HCT116 (cell line): ENCODE results near the gene SHANK1. TPM values are rescaled to one million over a fixed set of nuclear protein-coding genes. Genes with fewer than 3 reads are reported as not detected.

Experiments
- ATAC-seq: fragments of 200-7000 bp; cut with Tn5 transposase; 2 replicates; pipeline ENCODE4 v1.9.1; 2020; ENCODE audit warnings: mild to moderate bottlenecking, moderate library complexity
- BruUV-seq: library from RNA; stranded (reverse); fragments of 400-500 nt; replicated peaks from 2 replicates; lab custom pipeline; 2021; lab: Mats Ljungman, UMichigan
- CTCF ChIA-PET: fragments of 300-600 bp; sonication (Branson Sonifier 250); formaldehyde crosslinking; loops from one replicate; lab custom pipeline; 2021; ENCODE audit warnings: antibody characterized with exemption; lab: Charles Lee
- POLR2A ChIA-PET: fragments of 300-600, 350-600 bp; sonication (Branson Sonifier 250); formaldehyde crosslinking; loops from one replicate; lab custom pipeline; 2021; ENCODE audit warnings: antibody characterized with exemption; lab: Charles Lee
- RAD21 ChIA-PET, 2 experiments: fragments of 300-600 bp; sonication (Branson Sonifier 250); formaldehyde crosslinking; loops; one replicate each; lab custom pipeline; 2023; ENCODE audit warnings: low total read pairs in 2 of 2; ENCODE audit not compliant: uncharacterized antibody in 2 of 2, unreplicated experiment in 2 of 2, low non-redundant PET in 1 of 2; lab: Charles Lee
- DNase-seq: peaks from one replicate; pipeline ENCODE4 v3.0.0-alpha.2; 2010; ENCODE audit warnings: low read depth, low spot score
- H2AFZ ChIP-seq: fragments of 200-600 bp; shearing (Covaris generic), sonication (generic); 2 replicates; pipeline ENCODE4 v1.6.1; 2017; ENCODE audit warnings: low read depth, mixed run types, mixed read lengths, antibody characterized with exemption, low read length; ENCODE audit not compliant: poor library complexity, severe bottlenecking
- H3K27ac ChIP-seq: 2 replicates; pipeline ENCODE4 v1.5.1; 2012; ENCODE audit warnings: low read depth, low read length
- H3K27me3 ChIP-seq: fragments of 200-600 bp; sonication (generic); 2 replicates; pipeline ENCODE4 v1.6.1; 2016; ENCODE audit warnings: mixed run types, low read length, mixed read lengths; ENCODE audit not compliant: insufficient read depth
- H3K36me3 ChIP-seq, 2 experiments: fragments of 200-500 bp in 1 of 2; fragments of 200-600 bp in 1 of 2; sonication (Bioruptor generic) in 1 of 2; sonication (generic) in 1 of 2; 2 replicates each; pipeline versions ENCODE4 v1.5.1 to v1.6.1; 2014 to 2016; ENCODE audit warnings: low read length in 2 of 2, inconsistent platforms in 1 of 2, mixed read lengths in 1 of 2, mixed run types in 1 of 2; ENCODE audit not compliant: insufficient read depth in 2 of 2, control insufficient read depth in 1 of 2
- H3K4me1 ChIP-seq, 2 experiments: fragments of 200-600 bp in 1 of 2; sonication (generic) in 1 of 2; 2 replicates each; pipeline versions ENCODE4 v1.5.1 to v1.6.1; 2012 to 2017; ENCODE audit warnings: low read length in 2 of 2, inconsistent platforms in 1 of 2, mild to moderate bottlenecking in 1 of 2, mixed read lengths in 1 of 2, mixed run types in 1 of 2, moderate library complexity in 1 of 2; ENCODE audit not compliant: insufficient read depth in 2 of 2, control insufficient read depth in 1 of 2
- H3K4me2 ChIP-seq: fragments of 200-600 bp; sonication (generic); 2 replicates; pipeline ENCODE4 v1.6.1; 2017; ENCODE audit warnings: mixed run types, low read length, mixed read lengths
- H3K4me3 ChIP-seq, 2 experiments: fragments of 200-600 bp in 1 of 2; sonication (generic) in 1 of 2; replicated peaks in 1 of 2; 2 replicates each; pipeline ENCODE4 v1.5.1; 2011 to 2016; ENCODE audit warnings: low read length in 2 of 2, control low read depth in 1 of 2, low read depth in 1 of 2, mild to moderate bottlenecking in 1 of 2, mixed read lengths in 1 of 2, mixed run types in 1 of 2
- H3K79me2 ChIP-seq: fragments of 200-600 bp; sonication (generic); 2 replicates; pipeline ENCODE4 v1.6.1; 2017; ENCODE audit warnings: mild to moderate bottlenecking, mixed run types, low read length, moderate library complexity, mixed read lengths; ENCODE audit not compliant: insufficient read depth
- H3K9ac ChIP-seq: fragments of 200-600 bp; sonication (generic); 2 replicates; pipeline ENCODE4 v1.6.1; 2016; ENCODE audit warnings: low read length, mixed read lengths
- H3K9me2 ChIP-seq: fragments of 200-600 bp; sonication (generic), shearing (Covaris generic); 2 replicates; pipeline ENCODE4 v1.6.1; 2017; ENCODE audit warnings: mixed run types, mild to moderate bottlenecking, moderate library complexity; ENCODE audit not compliant: insufficient read depth
- H3K9me3 ChIP-seq, 2 experiments: fragments of 200-500 bp in 1 of 2; fragments of 200-600 bp in 1 of 2; sonication (Bioruptor generic) in 1 of 2; sonication (generic) in 1 of 2; 2 replicates each; pipeline ENCODE4 v1.6.1; 2014 to 2017; ENCODE audit warnings: low read length in 2 of 2, mixed read lengths in 2 of 2, inconsistent platforms in 1 of 2, low read depth in 1 of 2, mild to moderate bottlenecking in 1 of 2, mixed run types in 1 of 2, moderate library complexity in 1 of 2; ENCODE audit not compliant: control insufficient read depth in 1 of 2, insufficient read depth in 1 of 2
- H4K20me1 ChIP-seq: fragments of 200-600 bp; sonication (generic), shearing (Covaris generic); 2 replicates; pipeline ENCODE4 v1.6.1; 2017; ENCODE audit warnings: mixed run types, mild to moderate bottlenecking, moderate library complexity; ENCODE audit not compliant: insufficient read depth
- EGR1 ChIP-seq: IDR thresholded peaks from 2 replicates; pipeline ENCODE4 v1.6.1; 2012; ENCODE audit warnings: low read depth
- EZH2phosphoT487 ChIP-seq: fragments of 200-600 bp; IDR thresholded peaks from 2 replicates; pipeline ENCODE4 v1.6.1; 2018; ENCODE audit warnings: antibody characterized with exemption, borderline replicate concordance
- FOSL1 ChIP-seq: IDR thresholded peaks from 2 replicates; pipeline ENCODE4 v1.6.1; 2012; ENCODE audit warnings: low read depth
- MAX ChIP-seq: IDR thresholded peaks from 2 replicates; pipeline ENCODE4 v1.6.1; 2012
- POLR2A ChIP-seq: IDR thresholded peaks from 2 replicates; pipeline ENCODE4 v1.7.0; 2011; ENCODE audit warnings: borderline replicate concordance; ENCODE audit not compliant: insufficient read depth, insufficient read length; ENCODE audit errors: extremely low read depth
- POLR2AphosphoS5 ChIP-seq: IDR thresholded peaks from 2 replicates; pipeline ENCODE4 v1.6.1; 2011; ENCODE audit warnings: mild to moderate bottlenecking, low read depth, low read length, moderate library complexity
- RAD21 ChIP-seq: IDR thresholded peaks from 2 replicates; pipeline ENCODE4 v1.6.1; 2012; ENCODE audit warnings: low read depth, mild to moderate bottlenecking
- SIN3A ChIP-seq: IDR thresholded peaks from 2 replicates; pipeline ENCODE4 v1.6.1; 2012; ENCODE audit warnings: low read depth
- SP1 ChIP-seq: IDR thresholded peaks from 2 replicates; pipeline ENCODE4 v1.6.1; 2012; ENCODE audit warnings: low read depth
- SRF ChIP-seq: IDR thresholded peaks from 2 replicates; pipeline ENCODE4 v1.6.1; 2012; ENCODE audit warnings: low read depth
- TCF7L2 ChIP-seq: IDR thresholded peaks from 2 replicates; pipeline ENCODE4 v1.7.0; 2011; ENCODE audit warnings: borderline replicate concordance, inconsistent platforms; ENCODE audit not compliant: insufficient read depth, insufficient read length; ENCODE audit errors: extremely low read depth
- ZFX ChIP-seq: fragments of 450-650 bp; IDR thresholded peaks from 2 replicates; pipeline ENCODE4 v1.6.1; 2017
- ZNF274 ChIP-seq: fragments of 200-500 bp; sonication (Bioruptor generic); IDR thresholded peaks from 2 replicates; pipeline ENCODE4 v1.6.1; 2014; ENCODE audit warnings: mild to moderate bottlenecking, low read depth, low read length, inconsistent platforms
- intact Hi-C: fragments of 100-400 bp; cut with micrococcal nuclease; formaldehyde crosslinking; loops from 2 replicates; pipeline ENCODE4 v1.10.0; 2022
- total RNA-seq: library from RNA; stranded (reverse); gene quantifications from one replicate; pipeline ENCODE4 v1.2.1, GENCODE V29; 2021; ENCODE audit not compliant: unreplicated experiment
- TF ChIP-seq, protein P1 (sequence below): IDR thresholded peaks from 2 replicates; pipeline ENCODE4 v1.6.1; 2012
- TF ChIP-seq, protein P2 (sequence below): IDR thresholded peaks from 2 replicates; pipeline ENCODE4 v1.6.1; 2011; ENCODE audit warnings: mild to moderate bottlenecking, low read length, moderate library complexity; ENCODE audit not compliant: insufficient replicate concordance; ENCODE audit errors: extremely low read depth
- TF ChIP-seq, protein P3 (sequence below): IDR thresholded peaks from 2 replicates; pipeline ENCODE4 v1.6.1; 2012; ENCODE audit warnings: low read depth

SHANK1 gene
- total RNA-seq, 1 experiment from 2014 or later = 3.0 TPM

GRCh38 chr19:50736338-50736737 lies 16.7 kb upstream of the SHANK1 start (continued):
- TF ChIP-seq EGR1 (no peak), SP1 (no peak), ZFX (no peak), SRF (no peak), POLR2AphosphoS5 (no peak), RAD21 (no peak)
- TF ChIP-seq, protein P1, sequence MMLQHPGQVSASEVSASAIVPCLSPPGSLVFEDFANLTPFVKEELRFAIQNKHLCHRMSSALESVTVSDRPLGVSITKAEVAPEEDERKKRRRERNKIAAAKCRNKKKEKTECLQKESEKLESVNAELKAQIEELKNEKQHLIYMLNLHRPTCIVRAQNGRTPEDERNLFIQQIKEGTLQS = no peak

DNA sequence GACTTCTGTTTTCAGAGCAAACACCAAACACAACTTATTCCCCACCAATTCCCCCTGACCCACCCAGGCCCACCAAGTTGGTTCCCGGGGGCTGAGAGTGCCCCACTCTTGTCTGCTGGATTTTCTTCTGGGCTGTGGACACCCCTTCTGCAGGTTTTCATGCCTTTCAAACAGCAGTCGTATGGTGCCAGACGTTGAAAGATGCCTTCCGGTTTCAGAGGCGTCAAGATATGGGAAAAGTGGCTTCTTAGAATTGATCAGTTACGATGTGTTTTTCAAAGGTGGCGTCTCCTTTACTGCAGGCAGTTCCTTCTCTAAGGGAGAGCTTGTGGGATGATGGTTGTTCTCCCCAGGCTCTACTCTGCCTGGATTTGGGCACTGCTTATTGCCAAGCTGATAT lies 16.3 kb upstream of the SHANK1 start:
- Histone ChIP-seq H3K4me3 (no peak overlapping the region), H3K27me3 (peaks cover 3% of the 10 kb centered on the region), H3K4me1 (no peaks in the 10 kb centered on the region), H3K9ac (no peak overlapping the region), H3K4me2 (no peak overlapping the region), H3K9me3 (no peaks in the 10 kb centered on the region), H4K20me1 (no peaks in the 10 kb centered on the region), H3K36me3 (no peaks in the 10 kb centered on the region), H2AFZ (no peak overlapping the region), H3K9me2 (no peaks in the 10 kb centered on the region), H3K27ac (no peak overlapping the region), H3K79me2 (no peaks in the 10 kb centered on the region)
- ATAC-seq (no peak), DNase-seq (no peak)
- BruUV-seq = no TSS peak
- intact Hi-C loops = no loop called here
- ChIA-PET CTCF (interaction anchor here (1.3 to 1.8 kb wide), 2 partner anchors 11 to 179 kb away, joined by 3 to 6 read pairs; no protein-coding TSS in a partner anchor), RAD21 (no interaction called here), POLR2A (interaction anchor here (2.2 kb wide), 1 partner anchor 11 kb away, joined by 6 read pairs; no protein-coding TSS in a partner anchor)
- no peak for TF ChIP-seq RAD21
- no peak for TF ChIP-seq FOSL1
- no peak for TF ChIP-seq ZNF274
- no peak for TF ChIP-seq SIN3A
- no peak for TF ChIP-seq MAX
- TF ChIP-seq, protein P2, sequence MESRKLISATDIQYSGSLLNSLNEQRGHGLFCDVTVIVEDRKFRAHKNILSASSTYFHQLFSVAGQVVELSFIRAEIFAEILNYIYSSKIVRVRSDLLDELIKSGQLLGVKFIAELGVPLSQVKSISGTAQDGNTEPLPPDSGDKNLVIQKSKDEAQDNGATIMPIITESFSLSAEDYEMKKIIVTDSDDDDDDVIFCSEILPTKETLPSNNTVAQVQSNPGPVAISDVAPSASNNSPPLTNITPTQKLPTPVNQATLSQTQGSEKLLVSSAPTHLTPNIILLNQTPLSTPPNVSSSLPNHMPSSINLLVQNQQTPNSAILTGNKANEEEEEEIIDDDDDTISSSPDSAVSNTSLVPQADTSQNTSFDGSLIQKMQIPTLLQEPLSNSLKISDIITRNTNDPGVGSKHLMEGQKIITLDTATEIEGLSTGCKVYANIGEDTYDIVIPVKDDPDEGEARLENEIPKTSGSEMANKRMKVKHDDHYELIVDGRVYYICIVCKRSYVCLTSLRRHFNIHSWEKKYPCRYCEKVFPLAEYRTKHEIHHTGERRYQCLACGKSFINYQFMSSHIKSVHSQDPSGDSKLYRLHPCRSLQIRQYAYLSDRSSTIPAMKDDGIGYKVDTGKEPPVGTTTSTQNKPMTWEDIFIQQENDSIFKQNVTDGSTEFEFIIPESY = no peak
- no peak for TF ChIP-seq POLR2A
- TF ChIP-seq POLR2AphosphoS5 = no peak
- no peak for TF ChIP-seq TCF7L2
- TF ChIP-seq, protein P3, sequence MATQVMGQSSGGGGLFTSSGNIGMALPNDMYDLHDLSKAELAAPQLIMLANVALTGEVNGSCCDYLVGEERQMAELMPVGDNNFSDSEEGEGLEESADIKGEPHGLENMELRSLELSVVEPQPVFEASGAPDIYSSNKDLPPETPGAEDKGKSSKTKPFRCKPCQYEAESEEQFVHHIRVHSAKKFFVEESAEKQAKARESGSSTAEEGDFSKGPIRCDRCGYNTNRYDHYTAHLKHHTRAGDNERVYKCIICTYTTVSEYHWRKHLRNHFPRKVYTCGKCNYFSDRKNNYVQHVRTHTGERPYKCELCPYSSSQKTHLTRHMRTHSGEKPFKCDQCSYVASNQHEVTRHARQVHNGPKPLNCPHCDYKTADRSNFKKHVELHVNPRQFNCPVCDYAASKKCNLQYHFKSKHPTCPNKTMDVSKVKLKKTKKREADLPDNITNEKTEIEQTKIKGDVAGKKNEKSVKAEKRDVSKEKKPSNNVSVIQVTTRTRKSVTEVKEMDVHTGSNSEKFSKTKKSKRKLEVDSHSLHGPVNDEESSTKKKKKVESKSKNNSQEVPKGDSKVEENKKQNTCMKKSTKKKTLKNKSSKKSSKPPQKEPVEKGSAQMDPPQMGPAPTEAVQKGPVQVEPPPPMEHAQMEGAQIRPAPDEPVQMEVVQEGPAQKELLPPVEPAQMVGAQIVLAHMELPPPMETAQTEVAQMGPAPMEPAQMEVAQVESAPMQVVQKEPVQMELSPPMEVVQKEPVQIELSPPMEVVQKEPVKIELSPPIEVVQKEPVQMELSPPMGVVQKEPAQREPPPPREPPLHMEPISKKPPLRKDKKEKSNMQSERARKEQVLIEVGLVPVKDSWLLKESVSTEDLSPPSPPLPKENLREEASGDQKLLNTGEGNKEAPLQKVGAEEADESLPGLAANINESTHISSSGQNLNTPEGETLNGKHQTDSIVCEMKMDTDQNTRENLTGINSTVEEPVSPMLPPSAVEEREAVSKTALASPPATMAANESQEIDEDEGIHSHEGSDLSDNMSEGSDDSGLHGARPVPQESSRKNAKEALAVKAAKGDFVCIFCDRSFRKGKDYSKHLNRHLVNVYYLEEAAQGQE = no peak
- no peak for TF ChIP-seq EGR1
- TF ChIP-seq EZH2phosphoT487 = no peak
